ENCODE data around the gene ZNF460. TPM values are rescaled to one million over a fixed set of nuclear protein-coding genes. Genes with fewer than 3 reads are reported as not detected.

The ZNF460 gene
- total and polyA plus RNA-seq, 10 of the 15 experiments (the other 5 are each of a cell fraction or from before 2014, with no cell fraction given) = 0.15 to 43.0 (median 8.7) TPM

- TF ChIP-seq IKZF1 (conservative IDR thresholded peaks at IDR 0.05) = no peak
- no peak for TF ChIP-seq CUX1 (IDR thresholded peaks at IDR 0.05; ENCODE audit: insufficient replicate concordance, low read depth, low read length)
- no peak for TF ChIP-seq SREBF2 (IDR thresholded peaks at IDR 0.05; ENCODE audit: low read length)
Observed at GRCh38 chr19:57319869-57320179, 39.5 kb downstream of the ZNF460 start (continued).

- peaks cover 26% of the 10 kb centered on the region for H3K79me2 ChIP-seq (ENCODE audit: control insufficient read depth, insufficient read depth, low read length)
- RAD21 ChIA-PET (ENCODE audit: unreplicated experiment) = interaction anchor here (0.7 kb wide), 1 partner anchor 37 kb away, joined by 3 read pairs; no protein-coding TSS in a partner anchor
- SMC1A ChIA-PET (ENCODE audit: uncharacterized antibody, unreplicated experiment) = interaction anchor here (0.6 to 1.0 kb wide), 2 partner anchors 22 to 30 kb away, joined by 4 read pairs; no protein-coding TSS in a partner anchor
- POLR2A ChIA-PET = interaction anchor here (1.0 to 1.5 kb wide), 2 partner anchors 19 to 30 kb away, joined by 4 read pairs; no protein-coding TSS in a partner anchor
- peak within 1 kb of the TSS; percentile 94 for H3K9ac ChIP-seq (ENCODE audit: control insufficient read depth, insufficient read depth, low read length)
- H3K4me3 ChIP-seq = peak within 1 kb of the TSS; percentile 86
- no peaks in the 10 kb centered on the region for H3K27me3 ChIP-seq (replicated peaks in 1 of 2; ENCODE audit: control insufficient read depth in 2 of 2, insufficient read depth in 2 of 2, low read length in 1 of 2)
- DNase-seq (ENCODE audit: low read depth, low spot score) (peak; percentile 77), FAIRE-seq (peak; percentile 97), ATAC-seq (peak; percentile 98)
- WGBS (ENCODE audit: insufficient coverage, insufficient replicate concordance, low lambda C conversion rate, missing lambda C conversion rate) = 1% methylated on average over 70 of the region's 71 CpGs
- H3K27ac ChIP-seq (ENCODE audit: control insufficient read depth, insufficient read depth) = peak within 1 kb of the TSS; percentile 90
- H3K4me1 ChIP-seq (ENCODE audit: control insufficient read depth, insufficient read depth, low read length) = peaks cover 3% of the 10 kb centered on the region; the same call in 1 of the 2 replicates
- intact Hi-C loops (cut with micrococcal nuclease; ENCODE audit: unreplicated experiment) = loop anchor here (1.0 kb wide), 2 partner anchors 39 to 80 kb away; partner anchors contain the start of gene ZNF805
- H2AFZ ChIP-seq (ENCODE audit: control insufficient read depth, low read depth, low read length) = peak within 1 kb of the TSS; percentile 93
- in situ Hi-C loops (cut with MboI) = no loop called here
- no peaks in the 10 kb centered on the region for H4K20me1 ChIP-seq (ENCODE audit: control insufficient read depth, insufficient read depth)
- no TSS peak for BruUV-seq (replicated peaks)
- H3K4me2 ChIP-seq (ENCODE audit: control insufficient read depth, insufficient read depth) = peak within 1 kb of the TSS; percentile 79
- no peaks in the 10 kb centered on the region for H3K9me3 ChIP-seq (replicated peaks; ENCODE audit: control insufficient read depth, insufficient read depth, low read length)
- H3K36me3 ChIP-seq (ENCODE audit: control insufficient read depth in 2 of 2, insufficient read depth in 2 of 2, low read length in 1 of 2) = peaks cover 3 to 10% of the 10 kb centered on the region in 2 experiments; a peak in 3 of 4 replicates
- CTCF ChIA-PET = interaction anchor here (0.7 to 2.8 kb wide), 3 partner anchors 30 to 48 kb away, joined by 3 to 6 read pairs (median 4); partner anchors contain the start of genes TRAPPC2B, ZNF304 and ZNF547
- TF ChIP-seq ZNF217 (IDR thresholded peaks at IDR 0.05) (no peak), RELA (IDR thresholded peaks at IDR 0.05; ENCODE audit: borderline replicate concordance, partially characterized antibody) (no peak), ZBTB40 (IDR thresholded peaks at IDR 0.05; ENCODE audit: borderline replicate concordance) (peak; percentile 90), SUZ12 (IDR thresholded peaks at IDR 0.05; ENCODE audit: unreplicated experiment) (no peak), RAD51 (IDR thresholded peaks at IDR 0.05) (no peak), MTA2 (IDR thresholded peaks at IDR 0.05; ENCODE audit: low read depth) (no peak), EZH2 (IDR thresholded peaks at IDR 0.05; ENCODE audit: borderline replicate concordance, control insufficient read depth, low read depth, low read length) (no peak), TCF7 (IDR thresholded peaks at IDR 0.05; ENCODE audit: borderline replicate concordance) (no peak), TBL1XR1 (IDR thresholded peaks at IDR 0.05; ENCODE audit: low read depth, low read length) (no peak)
Observed at GRCh38 chr19:57320180-57321084, 40.1 kb downstream of the ZNF460 start, which contains the start of gene ZNF543. ZNF543 (plus strand) TSS chr19:57320472; CDS start chr19:57320854, 382 bp downstream.
